Panc1 (cell line): ENCODE results near the gene AATK.

Source experiments
- POLR2AphosphoS5 ChIP-seq: IDR thresholded peaks from 2 replicates; pipeline ENCODE4 v1.6.1; 2012; ENCODE audit warnings: mild to moderate bottlenecking, low read depth, low read length, moderate library complexity
- SIN3A ChIP-seq: IDR thresholded peaks from 2 replicates; pipeline ENCODE4 v1.6.1; 2012; ENCODE audit warnings: low read depth, mild to moderate bottlenecking, low read length, moderate library complexity, borderline replicate concordance; ENCODE audit not compliant: insufficient read depth
- TCF7L2 ChIP-seq: IDR thresholded peaks from 2 replicates; pipeline ENCODE4 v1.6.1; 2011; ENCODE audit warnings: mild to moderate bottlenecking, low read depth, low read length, inconsistent platforms
- TF ChIP-seq, protein P1 (sequence below): fragments of 450-650 bp; IDR thresholded peaks from 2 replicates; pipeline ENCODE4 v1.5.1; 2017; ENCODE audit warnings: mild to moderate bottlenecking
- TF ChIP-seq, protein P2 (sequence below), 2 experiments: IDR thresholded peaks; 2 replicates each; pipeline ENCODE4 v1.6.1; 2011 to 2012; ENCODE audit warnings: low read depth in 2 of 2, control low read depth in 1 of 2, low read length in 1 of 2, mild to moderate bottlenecking in 1 of 2, moderate library complexity in 1 of 2; ENCODE audit not compliant: insufficient read depth in 1 of 2

DNA sequence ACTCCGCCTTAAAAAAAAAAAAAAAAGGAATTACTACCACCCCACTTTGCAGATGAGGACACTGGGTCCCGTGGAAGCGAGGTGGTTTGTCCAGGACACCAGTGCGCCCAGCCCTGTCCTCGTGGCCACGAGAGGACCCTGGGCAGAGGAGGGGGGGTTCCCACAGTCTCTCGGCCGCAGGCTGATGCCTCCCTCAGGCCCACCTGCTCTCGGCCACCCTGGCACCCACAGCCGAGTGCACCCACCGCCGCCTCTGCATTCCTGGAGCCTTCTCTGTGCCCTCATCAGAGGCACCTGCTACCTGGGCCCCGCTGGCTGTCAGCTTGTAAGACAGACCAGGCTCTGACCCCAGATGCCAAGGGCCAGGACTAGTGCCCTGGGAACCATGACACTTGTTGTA lies 28.8 kb downstream of the AATK start:
- TF ChIP-seq, protein P1, sequence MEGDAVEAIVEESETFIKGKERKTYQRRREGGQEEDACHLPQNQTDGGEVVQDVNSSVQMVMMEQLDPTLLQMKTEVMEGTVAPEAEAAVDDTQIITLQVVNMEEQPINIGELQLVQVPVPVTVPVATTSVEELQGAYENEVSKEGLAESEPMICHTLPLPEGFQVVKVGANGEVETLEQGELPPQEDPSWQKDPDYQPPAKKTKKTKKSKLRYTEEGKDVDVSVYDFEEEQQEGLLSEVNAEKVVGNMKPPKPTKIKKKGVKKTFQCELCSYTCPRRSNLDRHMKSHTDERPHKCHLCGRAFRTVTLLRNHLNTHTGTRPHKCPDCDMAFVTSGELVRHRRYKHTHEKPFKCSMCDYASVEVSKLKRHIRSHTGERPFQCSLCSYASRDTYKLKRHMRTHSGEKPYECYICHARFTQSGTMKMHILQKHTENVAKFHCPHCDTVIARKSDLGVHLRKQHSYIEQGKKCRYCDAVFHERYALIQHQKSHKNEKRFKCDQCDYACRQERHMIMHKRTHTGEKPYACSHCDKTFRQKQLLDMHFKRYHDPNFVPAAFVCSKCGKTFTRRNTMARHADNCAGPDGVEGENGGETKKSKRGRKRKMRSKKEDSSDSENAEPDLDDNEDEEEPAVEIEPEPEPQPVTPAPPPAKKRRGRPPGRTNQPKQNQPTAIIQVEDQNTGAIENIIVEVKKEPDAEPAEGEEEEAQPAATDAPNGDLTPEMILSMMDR = no peak
- TF ChIP-seq, protein P2, sequence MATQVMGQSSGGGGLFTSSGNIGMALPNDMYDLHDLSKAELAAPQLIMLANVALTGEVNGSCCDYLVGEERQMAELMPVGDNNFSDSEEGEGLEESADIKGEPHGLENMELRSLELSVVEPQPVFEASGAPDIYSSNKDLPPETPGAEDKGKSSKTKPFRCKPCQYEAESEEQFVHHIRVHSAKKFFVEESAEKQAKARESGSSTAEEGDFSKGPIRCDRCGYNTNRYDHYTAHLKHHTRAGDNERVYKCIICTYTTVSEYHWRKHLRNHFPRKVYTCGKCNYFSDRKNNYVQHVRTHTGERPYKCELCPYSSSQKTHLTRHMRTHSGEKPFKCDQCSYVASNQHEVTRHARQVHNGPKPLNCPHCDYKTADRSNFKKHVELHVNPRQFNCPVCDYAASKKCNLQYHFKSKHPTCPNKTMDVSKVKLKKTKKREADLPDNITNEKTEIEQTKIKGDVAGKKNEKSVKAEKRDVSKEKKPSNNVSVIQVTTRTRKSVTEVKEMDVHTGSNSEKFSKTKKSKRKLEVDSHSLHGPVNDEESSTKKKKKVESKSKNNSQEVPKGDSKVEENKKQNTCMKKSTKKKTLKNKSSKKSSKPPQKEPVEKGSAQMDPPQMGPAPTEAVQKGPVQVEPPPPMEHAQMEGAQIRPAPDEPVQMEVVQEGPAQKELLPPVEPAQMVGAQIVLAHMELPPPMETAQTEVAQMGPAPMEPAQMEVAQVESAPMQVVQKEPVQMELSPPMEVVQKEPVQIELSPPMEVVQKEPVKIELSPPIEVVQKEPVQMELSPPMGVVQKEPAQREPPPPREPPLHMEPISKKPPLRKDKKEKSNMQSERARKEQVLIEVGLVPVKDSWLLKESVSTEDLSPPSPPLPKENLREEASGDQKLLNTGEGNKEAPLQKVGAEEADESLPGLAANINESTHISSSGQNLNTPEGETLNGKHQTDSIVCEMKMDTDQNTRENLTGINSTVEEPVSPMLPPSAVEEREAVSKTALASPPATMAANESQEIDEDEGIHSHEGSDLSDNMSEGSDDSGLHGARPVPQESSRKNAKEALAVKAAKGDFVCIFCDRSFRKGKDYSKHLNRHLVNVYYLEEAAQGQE (IDR thresholded peaks at IDR 0.05; ENCODE audit: insufficient read depth in 1 of 2, low read depth in 2 of 2, low read length in 1 of 2) = no peak
- TF ChIP-seq SIN3A = no peak
- TF ChIP-seq POLR2AphosphoS5 = no peak
- no peak for TF ChIP-seq TCF7L2
